Progenitor cell of endocrine pancreas (in vitro differentiated cells): Measurements from ENCODE around the gene DHX35. TPM values are rescaled to one million over a fixed set of nuclear protein-coding genes. Genes with fewer than 3 reads are reported as not detected.
A peak's percentile ranks its signal among the peaks of the same experiment; 100 is the strongest.

Experiments used
- DNase-seq: peaks from one replicate; pipeline ENCODE4 v3.0.0; 2021; ENCODE audit warnings: low spot score; ENCODE audit not compliant: unreplicated experiment
- H3K27ac Mint-ChIP-seq: 2 replicates; pipeline ENCODE4 v1.8.0; 2021; ENCODE audit warnings: mild to moderate bottlenecking, moderate library complexity, mixed read lengths
- H3K27me3 Mint-ChIP-seq: 2 replicates; pipeline ENCODE4 v1.8.0; 2021; ENCODE audit warnings: mixed read lengths
- H3K36me3 Mint-ChIP-seq: 2 replicates; pipeline ENCODE4 v1.8.0; 2022; ENCODE audit warnings: mixed read lengths; ENCODE audit not compliant: insufficient read depth
- H3K4me1 Mint-ChIP-seq: 2 replicates; pipeline ENCODE4 v1.8.0; 2021; ENCODE audit warnings: low read depth, mixed read lengths
- H3K4me3 Mint-ChIP-seq: 2 replicates; pipeline ENCODE4 v1.8.0; 2021; ENCODE audit warnings: low read depth, mild to moderate bottlenecking, moderate library complexity, mixed read lengths
- H3K9me3 Mint-ChIP-seq: 2 replicates; pipeline ENCODE4 v1.8.0; 2021; ENCODE audit warnings: low read depth, mixed read lengths
- long read RNA-seq: library from polyadenylated mRNA; unstranded; transcript quantifications from one replicate; pipeline ENCODE4 v2.0.0, GENCODE V29; 2020
- total RNA-seq: library from RNA; stranded (reverse); gene quantifications from 2 replicates; pipeline ENCODE4 v1.2.1, GENCODE V29; 2021
- TF ChIP-seq, protein P1 (sequence below): fragments of 200-600 bp; sonication (generic); IDR thresholded peaks from one replicate; pipeline ENCODE4 v1.5.0; 2021; ENCODE audit warnings: antibody characterized with exemption, mild to moderate bottlenecking; ENCODE audit not compliant: unreplicated experiment

Gene DHX35, protein sequence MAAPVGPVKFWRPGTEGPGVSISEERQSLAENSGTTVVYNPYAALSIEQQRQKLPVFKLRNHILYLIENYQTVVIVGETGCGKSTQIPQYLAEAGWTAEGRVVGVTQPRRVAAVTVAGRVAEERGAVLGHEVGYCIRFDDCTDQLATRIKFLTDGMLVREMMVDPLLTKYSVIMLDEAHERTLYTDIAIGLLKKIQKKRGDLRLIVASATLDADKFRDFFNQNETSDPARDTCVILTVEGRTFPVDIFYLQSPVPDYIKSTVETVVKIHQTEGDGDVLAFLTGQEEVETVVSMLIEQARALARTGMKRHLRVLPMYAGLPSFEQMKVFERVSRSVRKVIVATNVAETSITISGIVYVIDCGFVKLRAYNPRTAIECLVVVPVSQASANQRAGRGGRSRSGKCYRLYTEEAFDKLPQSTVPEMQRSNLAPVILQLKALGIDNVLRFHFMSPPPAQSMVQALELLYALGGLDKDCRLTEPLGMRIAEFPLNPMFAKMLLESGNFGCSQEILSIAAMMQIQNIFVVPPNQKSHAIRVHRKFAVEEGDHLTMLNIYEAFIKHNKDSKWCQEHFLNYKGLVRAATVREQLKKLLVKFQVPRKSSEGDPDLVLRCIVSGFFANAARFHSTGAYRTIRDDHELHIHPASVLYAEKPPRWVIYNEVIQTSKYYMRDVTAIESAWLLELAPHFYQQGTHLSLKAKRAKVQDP
- 14.4 and 14.5 TPM in 2 replicates for total RNA-seq
- long read RNA-seq, transcript DHX35-206 (22 exons, 3,318 nt), result minor isoform, 5 of 66 reads
- long read RNA-seq, transcript DHX35-201 (22 exons, 3,325 nt), result major isoform, 35 of 66 reads
- long read RNA-seq, partial matches to known transcripts, result 11 of 66 reads
- long read RNA-seq, other reads (novel, unspliced or antisense), result 14 of 66 reads

DNA sequence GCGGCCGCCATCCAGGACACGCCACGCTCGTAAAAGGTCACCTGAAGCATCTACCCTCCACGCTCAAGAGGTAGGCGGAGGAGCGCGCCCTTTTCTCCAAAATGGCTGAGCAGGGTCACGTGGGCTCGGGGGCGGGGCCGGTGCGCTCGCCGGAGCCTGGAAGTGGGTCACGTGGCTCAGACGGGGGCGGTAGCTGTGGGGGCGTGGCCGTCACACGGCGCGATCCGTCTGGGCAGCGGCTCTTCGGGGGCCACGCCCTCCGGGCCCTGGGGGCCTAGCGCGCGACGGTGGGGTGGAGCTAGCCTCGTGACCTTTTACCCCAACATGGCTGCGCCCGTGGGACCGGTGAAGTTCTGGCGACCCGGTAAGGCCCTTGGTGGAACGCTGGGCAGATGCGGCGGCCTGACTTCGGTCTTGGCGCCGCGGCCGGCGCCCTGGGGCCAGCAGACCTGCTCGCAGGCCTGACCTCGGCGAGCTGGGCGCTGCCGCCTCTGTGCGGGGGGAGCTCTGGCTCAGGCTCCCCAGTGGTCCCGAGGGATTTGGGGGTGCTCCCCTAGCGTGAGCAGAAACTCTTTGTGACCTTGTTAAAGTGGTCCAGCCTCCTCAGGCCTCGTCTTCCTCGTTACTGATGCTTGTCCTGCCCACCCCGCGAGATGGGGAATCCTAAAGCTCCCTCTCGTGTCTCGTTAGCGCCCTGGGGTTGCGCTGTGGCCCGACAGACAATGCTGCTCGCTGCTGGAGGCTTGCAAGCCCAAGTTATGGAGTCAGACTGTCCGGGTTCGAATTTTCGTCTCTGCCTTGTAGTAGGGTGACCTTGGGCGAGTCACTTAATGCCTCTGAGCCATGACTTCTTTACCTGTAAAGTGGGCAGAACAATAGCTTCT, at the start of gene DHX35:
Gene DHX35 (plus strand): TSS at position 301 of the 884 bp plus-strand sequence. CDS start 24 bp downstream, at position 325.
- peaks cover 7% of the 10 kb centered on the region for H3K4me1 Mint-ChIP-seq

DNA sequence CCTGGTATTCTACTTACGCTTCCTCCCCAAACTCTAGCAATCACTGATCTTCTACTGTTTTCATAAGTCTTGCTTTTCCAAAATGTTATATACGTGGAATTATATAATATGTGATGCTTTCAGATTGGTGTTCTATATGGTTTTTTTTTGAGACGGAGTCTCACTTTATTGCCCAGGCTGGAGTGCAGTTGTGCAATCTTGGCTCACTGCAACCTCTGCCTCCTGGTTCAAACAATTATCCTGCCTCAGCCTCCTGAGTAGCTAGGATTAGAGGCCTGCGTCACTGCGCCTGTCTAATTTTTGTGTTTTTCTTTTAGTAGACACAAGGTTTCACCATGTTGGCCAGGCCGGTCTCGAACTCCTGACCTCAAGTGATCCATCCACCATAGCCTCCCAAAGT, 46.8 kb upstream of the DHX35 start:
- TF ChIP-seq, protein P1, sequence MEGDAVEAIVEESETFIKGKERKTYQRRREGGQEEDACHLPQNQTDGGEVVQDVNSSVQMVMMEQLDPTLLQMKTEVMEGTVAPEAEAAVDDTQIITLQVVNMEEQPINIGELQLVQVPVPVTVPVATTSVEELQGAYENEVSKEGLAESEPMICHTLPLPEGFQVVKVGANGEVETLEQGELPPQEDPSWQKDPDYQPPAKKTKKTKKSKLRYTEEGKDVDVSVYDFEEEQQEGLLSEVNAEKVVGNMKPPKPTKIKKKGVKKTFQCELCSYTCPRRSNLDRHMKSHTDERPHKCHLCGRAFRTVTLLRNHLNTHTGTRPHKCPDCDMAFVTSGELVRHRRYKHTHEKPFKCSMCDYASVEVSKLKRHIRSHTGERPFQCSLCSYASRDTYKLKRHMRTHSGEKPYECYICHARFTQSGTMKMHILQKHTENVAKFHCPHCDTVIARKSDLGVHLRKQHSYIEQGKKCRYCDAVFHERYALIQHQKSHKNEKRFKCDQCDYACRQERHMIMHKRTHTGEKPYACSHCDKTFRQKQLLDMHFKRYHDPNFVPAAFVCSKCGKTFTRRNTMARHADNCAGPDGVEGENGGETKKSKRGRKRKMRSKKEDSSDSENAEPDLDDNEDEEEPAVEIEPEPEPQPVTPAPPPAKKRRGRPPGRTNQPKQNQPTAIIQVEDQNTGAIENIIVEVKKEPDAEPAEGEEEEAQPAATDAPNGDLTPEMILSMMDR, result no peak
- Mint-ChIP-seq H3K9me3 (no peaks in the 10 kb centered on the region), H3K4me3 (no peak overlapping the region), H3K27ac (no peak overlapping the region), H3K36me3 (no peaks in the 10 kb centered on the region), H3K27me3 (peaks cover 3% of the 10 kb centered on the region), H3K4me1 (peaks cover 4% of the 10 kb centered on the region)
- no peak for DNase-seq

More for the DNA sequence above, at the start of gene DHX35:
- TF ChIP-seq, protein P1, result peak; percentile 17
- peak; percentile 96 for DNase-seq
- no peaks in the 10 kb centered on the region for H3K27me3 Mint-ChIP-seq
- H3K9me3 Mint-ChIP-seq, result no peaks in the 10 kb centered on the region
- peaks cover 1% of the 10 kb centered on the region for H3K36me3 Mint-ChIP-seq
- peak within 1 kb of the TSS; percentile 94 for H3K4me3 Mint-ChIP-seq
- peak within 1 kb of the TSS; percentile 98 for H3K27ac Mint-ChIP-seq

GRCh38 chr20:38917657-38918056, 44.5 kb upstream of the DHX35 start:
- peaks cover 6% of the 10 kb centered on the region for H3K4me1 Mint-ChIP-seq
- H3K27ac Mint-ChIP-seq, result no peak overlapping the region
- H3K27me3 Mint-ChIP-seq, result peaks cover 6% of the 10 kb centered on the region
- DNase-seq, result no peak
- no peaks in the 10 kb centered on the region for H3K36me3 Mint-ChIP-seq
- TF ChIP-seq, protein P1, result no peak
- H3K4me3 Mint-ChIP-seq, result no peak overlapping the region
- H3K9me3 Mint-ChIP-seq, result no peaks in the 10 kb centered on the region

DNA sequence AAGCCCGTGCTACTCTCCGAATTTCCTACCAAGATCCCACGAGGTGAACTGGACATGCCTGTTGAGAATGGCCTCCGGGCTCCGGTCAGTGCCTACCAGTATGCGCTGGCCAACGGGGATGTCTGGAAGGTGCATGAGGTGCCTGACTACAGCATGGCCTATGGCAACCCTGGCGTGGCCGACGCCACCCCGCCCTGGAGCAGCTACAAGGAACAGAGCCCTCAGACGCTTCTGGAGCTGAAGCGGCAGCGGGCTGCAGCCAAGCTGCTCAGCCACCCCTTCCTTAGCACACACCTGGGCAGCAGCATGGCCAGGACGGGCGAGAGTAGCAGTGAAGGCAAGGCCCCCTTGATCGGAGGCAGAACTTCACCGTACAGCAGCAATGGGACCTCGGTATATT, 44.0 kb upstream of the DHX35 start:
- Mint-ChIP-seq H3K27ac (no peak overlapping the region), H3K36me3 (no peaks in the 10 kb centered on the region), H3K27me3 (peaks cover 6% of the 10 kb centered on the region), H3K4me3 (no peak overlapping the region), H3K9me3 (no peaks in the 10 kb centered on the region), H3K4me1 (peaks cover 6% of the 10 kb centered on the region)
- no peak for DNase-seq
- TF ChIP-seq, protein P1, result no peak

- TF ChIP-seq, protein P1, result no peak
- no peak overlapping the region for H3K4me3 Mint-ChIP-seq
Measured at GRCh38 chr20:38919683-38920082, 42.5 kb upstream of the DHX35 start.

More at GRCh38 chr20:38919683-38920082, 42.5 kb upstream of the DHX35 start:
- no peak overlapping the region for H3K27ac Mint-ChIP-seq
- H3K9me3 Mint-ChIP-seq, result no peaks in the 10 kb centered on the region
- H3K4me1 Mint-ChIP-seq, result peaks cover 2% of the 10 kb centered on the region
- no peak for DNase-seq
- H3K36me3 Mint-ChIP-seq, result no peaks in the 10 kb centered on the region
- H3K27me3 Mint-ChIP-seq, result peaks cover 6% of the 10 kb centered on the region
